ENCODE results near the gene HERC3.

HERC3 gene

DNA sequence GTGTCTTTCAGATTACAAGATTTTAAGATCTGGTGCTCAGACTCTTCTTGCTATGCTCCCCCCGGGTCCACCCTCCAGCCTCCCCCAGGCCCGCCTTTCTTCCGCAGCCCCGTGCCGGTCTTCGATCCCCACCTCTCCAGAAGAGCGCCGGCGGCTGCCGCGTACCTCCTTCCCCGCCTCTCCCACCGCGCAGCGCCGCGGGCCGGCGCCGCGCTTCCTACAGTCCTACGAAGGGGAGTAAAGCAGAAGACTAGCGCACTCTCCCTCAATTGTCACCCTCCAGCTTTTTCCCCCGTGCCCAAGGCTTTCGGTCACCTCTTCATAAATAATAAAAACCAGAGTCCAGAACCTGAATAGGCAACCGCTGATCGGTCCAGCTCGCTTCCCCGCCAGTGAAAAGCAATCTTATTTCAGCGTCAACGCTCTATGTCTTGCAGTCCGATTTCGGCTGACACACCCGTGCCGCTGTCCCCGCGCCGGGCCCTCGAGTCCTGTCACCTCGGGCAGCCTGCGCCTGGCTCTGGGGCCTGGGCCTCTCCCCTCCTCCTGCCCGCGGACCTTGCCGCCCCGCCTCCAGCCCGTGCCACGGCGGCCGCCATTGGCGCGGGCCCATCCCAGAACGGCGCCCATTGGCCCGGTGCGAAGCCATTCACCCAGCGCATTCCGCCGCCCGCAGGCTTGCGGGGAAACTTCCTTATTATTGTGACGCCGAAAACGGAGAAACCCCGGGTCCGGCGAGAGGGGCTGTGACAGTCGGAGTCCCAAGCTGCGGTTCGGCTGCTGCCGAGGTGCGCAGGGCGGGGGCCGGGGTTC is at the start of gene HERC3:
HERC3 (plus strand) TSS at position 694 of the 813 bp plus-strand sequence. CDS start 13,344 bp downstream, outside the sequence.
- DNase-seq (ENCODE audit: low read depth in 2 of 2): peak in 1 of 2 experiments; percentile 67

DNA sequence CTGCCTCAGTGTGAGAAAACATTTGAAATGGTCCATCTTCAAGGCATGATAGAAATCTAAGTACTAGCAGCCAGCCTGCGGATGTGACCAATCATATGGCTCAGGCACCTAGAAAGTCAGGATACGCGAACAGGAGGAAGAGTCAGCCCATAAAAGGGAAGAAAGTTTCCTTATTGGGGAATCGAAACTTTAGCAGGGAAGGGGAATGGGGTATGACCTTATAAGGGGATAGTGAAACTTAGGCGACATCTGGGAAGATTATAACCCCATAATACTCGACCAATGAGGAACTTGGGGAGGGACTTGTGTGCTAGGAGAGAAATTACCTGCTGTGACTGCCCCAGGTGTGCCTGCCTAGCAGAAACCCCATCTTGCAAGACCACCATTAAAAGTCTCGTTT is 42.5 kb upstream of the HERC3 start:
- DNase-seq (ENCODE audit: low read depth in 2 of 2): no peak

DNA sequence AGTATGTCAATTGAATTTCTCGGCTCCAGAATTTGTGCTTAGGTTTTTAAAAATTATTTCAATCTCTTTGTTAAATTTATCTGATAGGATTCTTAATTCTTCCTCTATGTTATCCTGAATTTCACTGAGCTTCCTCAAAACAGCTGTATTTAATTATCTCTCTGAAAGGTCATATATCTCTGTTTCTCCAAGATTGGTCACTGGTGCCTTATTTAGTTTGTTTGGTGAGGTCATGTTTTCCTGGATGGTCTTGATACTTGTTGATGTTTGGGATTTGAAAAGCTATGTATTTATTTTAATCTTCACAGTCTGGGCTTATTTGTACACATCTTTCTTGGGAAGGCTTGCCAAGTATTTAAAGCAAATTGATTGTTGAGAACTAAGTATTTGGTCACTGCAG is 24.7 kb upstream of the HERC3 start:
- DNase-seq (ENCODE audit: low read depth in 2 of 2): no peak

DNA sequence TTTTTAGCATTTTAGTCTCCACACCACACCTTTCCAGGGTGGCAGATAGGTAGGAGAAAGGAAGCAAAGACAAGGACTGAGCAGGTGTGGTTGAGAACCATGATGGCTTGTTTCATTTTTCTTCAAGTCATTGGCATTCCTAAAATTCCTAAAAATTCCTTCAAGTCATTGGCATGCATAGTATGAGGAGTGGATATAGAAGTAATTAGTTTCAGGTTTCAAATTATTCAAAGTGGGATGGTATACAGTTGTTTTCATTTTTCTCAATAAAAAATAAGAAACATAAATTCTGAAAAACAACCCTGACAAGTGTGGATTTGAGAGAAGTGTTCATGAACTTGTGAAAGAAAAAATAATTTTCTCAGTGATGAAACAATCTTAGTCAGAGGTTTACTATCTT is 22.3 kb upstream of the HERC3 start:
- no peak for DNase-seq (ENCODE audit: low read depth in 2 of 2)

DNA sequence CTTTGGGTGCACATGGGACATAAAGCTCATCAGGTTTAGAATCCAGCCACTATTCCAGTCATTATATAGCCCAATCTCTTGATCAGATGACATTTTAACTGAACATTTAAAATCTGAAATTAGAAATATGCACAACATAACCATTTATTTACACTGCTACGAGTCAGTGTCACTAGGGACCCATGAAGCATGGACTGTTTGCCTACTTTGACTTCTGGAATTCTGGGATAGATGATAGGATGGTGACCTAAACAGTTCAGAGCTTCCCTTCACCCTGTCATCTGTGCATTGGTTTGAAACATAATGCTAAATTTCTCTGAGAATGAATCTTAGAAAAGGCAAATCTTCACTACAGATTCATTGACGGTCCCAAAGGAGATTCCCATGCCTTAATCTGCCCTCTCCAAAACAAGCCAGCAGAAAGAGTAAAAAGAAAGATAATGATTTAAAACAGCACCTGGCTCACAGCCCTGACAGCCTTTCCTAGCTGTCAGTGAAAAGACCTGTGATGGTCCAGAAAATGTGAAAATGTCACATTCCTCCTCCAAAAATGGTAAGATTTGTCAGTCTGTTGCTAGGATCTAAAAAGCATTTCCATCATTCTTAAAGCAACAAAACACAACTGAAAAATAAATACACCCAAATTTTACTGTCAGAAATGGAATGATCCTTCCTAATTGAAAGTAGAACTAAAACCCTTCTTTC is 18.9 kb upstream of the HERC3 start:
- DNase-seq (ENCODE audit: low read depth in 2 of 2): no peak

DNA sequence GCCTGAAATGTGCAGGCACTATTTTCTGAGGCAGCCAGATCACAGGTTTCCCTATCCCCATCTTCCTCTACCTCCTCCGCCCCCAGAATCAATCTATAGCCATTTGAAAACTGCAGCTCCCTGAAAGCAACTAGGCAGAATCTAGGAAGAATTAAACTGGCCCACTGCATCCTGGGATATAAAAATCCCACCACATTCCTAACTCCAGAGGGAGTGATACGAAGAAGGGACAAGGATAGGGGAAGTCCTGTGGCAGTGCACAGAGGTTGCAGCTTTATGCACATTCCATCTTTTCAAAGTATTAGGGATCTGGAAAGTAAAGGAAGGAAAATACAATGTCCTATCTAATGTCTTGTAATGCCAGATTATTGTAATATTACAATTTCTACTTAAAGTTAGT is 18.3 kb upstream of the HERC3 start:
- DNase-seq (ENCODE audit: low read depth in 2 of 2): no peak

DNA sequence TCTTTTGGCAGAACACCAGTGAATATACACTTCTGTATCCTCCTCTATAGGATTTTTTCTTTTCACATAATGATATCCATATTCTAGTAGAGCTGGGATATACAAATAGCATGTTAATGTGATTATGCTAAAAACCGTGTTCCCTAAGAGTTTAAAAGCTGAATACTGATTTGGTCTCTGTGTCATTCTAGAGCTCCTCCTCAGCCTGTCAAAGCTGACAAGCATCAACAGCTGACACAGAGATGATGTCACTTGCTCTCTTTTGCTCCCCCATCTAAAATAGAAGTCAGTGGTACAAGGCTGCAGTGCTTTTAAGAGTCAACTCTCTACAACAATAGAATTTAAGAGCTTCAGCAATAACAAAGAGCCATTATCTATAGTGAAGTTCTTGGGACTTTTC is 17.1 kb upstream of the HERC3 start:
- no peak for DNase-seq (ENCODE audit: low read depth in 2 of 2)

DNA sequence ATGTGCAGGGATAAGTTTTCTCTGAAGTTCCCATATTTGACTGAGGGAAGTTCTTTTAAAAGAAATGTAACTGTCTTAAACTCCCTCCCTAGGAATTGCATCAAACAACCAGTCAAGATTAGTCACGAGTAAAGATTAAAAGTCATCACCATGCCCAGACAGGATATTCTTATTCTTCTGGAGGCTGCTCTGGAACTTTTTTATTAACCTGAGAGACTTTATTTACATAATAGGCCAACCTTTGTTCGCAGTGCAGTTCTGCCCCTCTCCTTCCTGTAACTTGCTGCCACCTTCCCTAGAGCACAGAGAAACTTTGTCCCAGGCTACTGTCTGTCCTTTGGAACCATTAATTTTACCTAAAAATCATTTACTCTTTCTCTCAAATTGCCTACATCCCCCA is 9.8 kb upstream of the HERC3 start:
- no peak for DNase-seq (ENCODE audit: low read depth in 2 of 2)

DNA sequence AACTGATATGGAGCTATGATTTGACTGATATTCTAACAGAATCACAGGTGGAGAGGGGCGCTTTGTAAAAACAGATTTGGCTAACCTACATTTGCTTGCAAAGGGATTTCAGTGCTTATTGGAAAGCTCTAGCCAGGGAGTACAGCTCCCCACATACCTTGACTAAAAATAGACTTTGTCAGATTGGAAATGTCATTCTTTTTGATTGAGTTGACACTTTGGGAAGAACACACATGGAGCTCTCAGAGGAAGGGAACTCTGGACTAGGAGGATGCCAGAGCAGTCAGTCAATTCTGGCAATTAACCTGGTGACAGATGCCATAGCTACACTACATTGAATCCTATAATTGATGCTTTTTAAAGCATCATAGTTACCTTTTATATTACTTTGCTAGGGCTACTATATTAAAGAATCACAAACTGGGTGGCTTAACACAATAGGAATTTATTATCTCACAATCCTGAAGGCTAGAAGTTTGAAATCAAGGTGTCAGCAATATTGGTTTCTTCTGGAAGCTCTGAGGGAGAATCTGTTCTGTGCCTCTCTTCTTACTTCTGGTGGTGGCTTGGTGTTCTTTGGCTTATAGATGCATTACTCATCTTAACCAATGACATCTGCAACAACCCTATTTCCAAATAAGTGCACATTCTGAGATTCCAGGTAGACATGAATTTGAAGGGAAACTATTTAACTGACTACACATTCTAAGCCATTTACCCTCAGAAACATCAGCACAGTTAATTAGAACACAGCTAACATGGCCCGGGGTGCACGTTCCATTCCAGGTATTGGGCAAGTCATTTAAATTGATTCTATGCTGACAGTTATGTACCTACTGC is 8.4 kb upstream of the HERC3 start:
- no peak for DNase-seq (ENCODE audit: low read depth in 2 of 2)

DNA sequence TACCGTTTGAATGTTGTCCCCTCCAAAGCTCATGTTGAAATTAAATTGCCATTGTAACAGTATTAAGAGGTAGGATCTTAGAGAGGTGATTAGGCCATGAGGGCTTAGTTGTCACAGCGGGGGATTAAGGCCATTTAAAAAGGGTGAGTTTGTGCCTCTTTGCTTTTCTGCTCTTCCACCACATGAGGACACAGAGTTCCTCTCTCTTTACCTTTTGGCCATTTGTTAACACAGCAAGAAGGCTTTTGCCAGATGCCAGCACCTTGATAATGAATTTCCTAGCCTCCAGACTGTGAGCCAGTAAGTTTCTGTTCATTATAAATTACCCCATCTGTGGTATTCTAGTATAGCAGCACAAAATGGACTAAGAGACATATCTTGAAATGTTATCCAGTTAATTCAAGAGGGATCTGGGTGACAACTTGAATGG is 7.8 kb upstream of the HERC3 start:
- no peak for DNase-seq (ENCODE audit: low read depth in 2 of 2)

DNA sequence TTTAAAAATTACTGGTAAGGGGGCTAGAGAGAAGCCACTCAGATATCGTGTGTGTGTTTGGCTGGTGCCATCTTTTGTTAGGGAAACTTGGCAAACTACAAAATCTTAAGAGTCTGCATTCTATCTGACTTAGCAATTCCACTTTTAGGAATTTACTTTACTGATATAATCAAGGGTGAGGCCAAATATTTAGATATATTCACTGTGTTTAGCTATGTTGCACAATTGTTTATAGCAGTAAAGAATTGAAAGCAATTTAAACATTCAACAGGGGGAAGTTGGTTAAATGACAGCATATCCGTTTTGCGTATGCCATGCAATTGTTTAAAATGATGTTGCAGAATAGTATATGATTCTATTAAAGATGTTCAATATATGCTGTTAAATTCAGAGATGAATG is 6.4 kb upstream of the HERC3 start:
- DNase-seq (ENCODE audit: low read depth in 2 of 2): no peak

DNA sequence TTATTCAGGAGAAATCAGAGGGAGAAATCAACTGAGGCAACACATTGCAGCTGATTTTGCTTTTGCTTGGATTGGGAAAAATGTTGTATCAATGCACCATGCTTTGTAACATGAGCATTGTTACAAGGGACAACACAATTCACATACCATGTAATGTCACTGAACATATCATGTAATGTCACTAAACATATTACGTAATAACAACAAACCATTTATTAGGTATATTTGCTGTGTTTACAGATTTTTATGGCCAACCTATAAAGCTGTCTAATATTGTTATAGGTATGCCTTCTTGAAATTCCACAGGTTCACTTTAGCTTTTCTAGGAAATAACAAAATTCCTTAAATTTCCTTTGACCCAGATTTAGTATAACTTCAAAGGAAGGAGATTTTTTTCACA is 5.0 kb upstream of the HERC3 start:
- DNase-seq (ENCODE audit: low read depth in 2 of 2): no peak

DNA sequence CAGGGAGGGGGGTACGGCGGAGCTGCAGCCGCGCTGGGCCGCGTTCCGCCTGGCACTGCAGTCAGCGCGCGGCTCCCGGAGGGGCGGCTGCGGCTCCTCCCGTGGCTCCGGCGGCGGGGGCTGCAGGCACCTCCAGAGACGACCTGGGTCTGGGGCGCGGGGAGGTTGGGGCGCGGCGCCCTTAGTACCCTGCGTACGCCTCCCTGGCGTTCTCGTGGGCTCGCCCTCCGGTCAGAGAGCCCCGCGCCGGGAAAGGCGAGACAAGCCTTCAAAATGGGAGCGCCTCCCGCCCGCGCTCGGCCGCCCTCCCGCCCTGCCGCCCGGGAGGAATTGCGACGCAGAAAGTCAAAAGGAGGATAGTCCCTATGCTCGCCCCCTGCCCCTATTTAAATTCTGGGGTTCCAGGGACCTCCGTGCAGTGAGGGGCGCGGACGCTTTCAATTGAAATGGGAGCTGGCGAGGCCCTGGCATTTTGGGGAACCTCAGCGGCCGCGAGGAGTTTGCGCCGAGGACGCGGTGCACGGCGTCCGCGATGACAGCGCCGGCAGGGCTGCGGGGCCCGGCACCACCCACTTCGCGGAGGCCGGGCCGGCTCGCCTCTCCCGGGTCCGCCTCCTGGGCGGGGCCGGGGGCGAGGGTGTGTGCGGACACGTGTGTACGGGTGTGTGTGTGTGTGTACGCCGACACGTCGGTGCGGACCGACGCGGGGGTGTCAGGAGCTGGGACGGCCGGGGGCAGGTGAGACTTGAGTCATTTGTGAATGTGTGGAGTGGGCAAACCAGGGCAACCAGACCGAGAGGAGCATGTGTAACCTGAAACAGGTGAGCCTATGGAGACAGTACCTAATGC is 544 bp downstream of the HERC3 start:
- DNase-seq (ENCODE audit: low read depth in 2 of 2): no peak

DNA sequence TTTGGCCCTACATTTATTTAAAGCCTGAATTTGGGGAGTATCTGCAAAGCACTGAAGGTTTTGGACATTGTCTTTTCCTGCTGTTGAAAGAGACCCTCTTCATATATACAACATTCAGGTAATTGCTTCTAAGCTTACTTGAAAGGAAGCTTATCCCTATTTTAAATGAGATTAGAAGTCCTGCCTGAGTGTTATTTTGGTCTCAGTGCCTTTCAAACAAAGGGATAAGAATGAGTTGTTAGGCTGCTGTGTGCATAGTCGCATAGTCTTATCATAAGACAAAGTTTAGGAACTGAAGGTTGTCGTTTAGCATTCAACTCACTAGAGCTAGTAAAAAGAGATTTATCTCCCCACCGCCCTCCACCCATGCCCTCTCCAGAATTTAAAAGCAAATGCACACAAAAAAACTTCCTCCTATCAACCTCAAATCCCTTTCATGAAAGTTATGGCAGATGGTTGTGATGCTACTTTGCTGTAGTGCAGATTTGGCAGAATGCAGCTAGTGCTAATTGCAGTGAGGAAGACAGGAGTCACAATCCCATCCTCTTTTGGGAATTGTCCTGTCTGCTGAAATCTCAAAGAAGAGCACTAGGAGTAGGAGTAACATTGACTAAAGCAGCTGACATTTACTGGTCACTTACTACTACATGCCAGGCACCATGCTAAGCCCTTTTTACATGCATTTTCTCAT is 5.8 kb downstream of the HERC3 start:
- DNase-seq (ENCODE audit: low read depth in 2 of 2): no peak

DNA sequence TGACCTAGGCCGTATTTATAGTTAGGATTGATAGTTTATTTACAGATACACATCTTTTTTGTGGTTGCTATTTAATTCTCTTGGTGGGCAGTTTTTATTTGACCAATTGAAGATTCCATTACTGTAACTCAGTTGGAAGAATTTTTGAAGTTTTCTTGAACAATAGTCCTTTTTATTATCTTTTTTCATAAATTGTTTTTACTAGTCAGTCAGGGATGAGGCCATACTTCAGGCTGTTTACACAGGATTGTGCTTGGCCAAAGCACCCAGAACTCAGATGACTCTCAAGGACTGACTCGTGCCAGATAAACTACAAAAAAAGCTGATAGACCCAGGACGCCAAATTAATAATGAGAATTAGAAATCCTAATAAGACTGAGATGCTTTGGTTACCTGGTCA is 7.0 kb downstream of the HERC3 start:
- DNase-seq (ENCODE audit: low read depth in 2 of 2): no peak

DNA sequence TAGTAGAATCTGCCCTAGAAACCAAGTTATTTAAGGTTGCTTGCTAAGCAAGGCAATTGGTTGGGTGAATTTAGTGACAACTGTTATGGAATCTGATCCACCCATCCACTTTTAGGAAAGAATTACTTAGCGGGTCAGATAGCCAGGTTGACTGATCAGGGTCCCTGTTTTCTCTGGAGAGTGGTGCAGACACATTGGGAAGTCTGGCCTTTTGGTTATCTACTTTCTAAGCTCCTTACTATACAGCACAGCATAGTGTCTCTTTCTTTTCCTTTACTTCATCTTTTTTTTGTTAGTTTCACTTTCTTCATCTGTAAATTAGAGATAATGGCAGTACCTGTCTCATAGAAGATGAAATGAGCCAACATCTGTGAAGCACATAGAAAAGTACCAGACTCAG is 7.4 kb downstream of the HERC3 start:
- DNase-seq (ENCODE audit: low read depth in 2 of 2): no peak

DNA sequence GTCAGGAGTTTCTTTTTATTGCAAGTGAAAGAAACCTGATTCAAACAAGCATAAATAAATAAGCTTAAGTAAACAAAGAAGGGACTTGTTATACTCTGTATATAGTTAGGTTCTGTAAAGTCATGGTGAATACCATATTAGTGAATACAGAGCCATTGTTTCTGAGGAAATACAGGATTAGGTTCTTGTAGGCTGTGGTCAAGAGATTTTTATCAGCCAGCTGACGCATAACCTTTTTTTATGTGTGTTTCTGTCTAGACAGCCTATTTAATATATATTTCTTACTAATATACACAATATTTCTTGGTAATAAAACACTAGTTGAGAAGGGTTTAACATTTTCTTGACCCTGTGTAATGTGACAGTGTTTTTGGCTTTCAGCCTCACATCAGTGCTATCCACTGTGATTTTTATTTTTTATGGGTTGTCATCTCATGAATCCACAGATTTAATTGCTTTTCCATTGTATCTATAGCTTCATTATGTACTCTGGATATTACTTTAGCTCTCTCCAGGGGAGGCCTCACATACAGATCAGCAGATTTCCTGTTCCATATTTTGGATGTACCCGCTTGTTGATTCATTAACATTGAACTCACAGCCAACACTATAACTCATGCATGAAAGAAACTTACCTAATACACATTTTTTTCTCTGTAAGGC is 8.0 kb downstream of the HERC3 start:
- DNase-seq (ENCODE audit: low read depth in 2 of 2): peak; percentile 33 to 43

DNA sequence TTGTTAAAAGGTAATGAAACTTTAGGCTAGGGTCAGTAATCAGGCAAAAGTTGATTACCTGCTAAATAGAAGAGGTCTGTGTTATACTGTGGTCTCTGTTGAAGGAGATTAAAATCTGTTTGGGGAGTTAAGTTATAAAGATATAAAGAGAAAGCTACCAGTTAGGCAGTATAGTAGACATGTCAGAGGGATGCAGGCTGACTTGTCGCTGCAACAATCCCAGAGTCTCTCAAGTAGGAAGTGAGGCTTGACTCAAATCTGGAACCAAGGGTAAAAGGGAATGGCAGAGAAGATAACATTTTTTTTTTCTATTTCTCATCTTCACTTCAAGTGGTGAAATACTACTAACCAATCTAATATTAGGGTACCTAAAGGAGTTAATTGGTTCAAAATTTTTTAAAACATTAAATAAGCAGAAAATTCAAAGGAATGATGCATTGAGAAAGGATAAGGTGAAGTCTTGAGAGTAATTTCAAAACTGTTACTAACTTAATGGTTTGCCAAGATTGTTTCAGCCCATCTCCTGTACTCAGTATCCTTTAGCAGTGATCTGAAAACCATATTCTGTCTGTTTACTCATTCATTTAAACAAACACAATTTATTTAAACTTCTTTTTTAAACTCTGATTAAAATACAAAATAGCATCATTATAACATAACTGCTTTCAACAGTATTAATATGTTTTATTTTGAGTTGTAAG is 12.8 kb downstream of the HERC3 start:
- no peak for DNase-seq (ENCODE audit: low read depth in 2 of 2)

DNA sequence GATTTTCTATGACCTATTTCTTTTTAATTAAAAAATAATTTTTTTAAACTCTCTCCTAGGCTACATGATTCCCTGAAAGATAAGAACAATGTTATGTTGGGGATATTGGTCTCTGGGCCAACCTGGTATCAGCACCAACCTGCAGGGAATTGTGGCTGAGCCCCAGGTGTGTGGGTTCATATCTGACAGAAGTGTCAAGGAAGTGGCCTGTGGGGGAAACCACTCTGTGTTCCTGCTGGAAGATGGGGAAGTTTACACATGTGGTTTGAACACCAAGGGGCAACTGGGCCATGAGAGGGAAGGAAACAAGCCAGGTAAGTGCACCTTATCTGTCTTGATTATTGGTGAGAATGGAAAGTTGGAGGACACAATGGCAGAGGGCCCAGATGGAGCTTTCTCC is 13.5 kb downstream of the HERC3 start:
- no peak for DNase-seq (ENCODE audit: low read depth in 2 of 2)

DNA sequence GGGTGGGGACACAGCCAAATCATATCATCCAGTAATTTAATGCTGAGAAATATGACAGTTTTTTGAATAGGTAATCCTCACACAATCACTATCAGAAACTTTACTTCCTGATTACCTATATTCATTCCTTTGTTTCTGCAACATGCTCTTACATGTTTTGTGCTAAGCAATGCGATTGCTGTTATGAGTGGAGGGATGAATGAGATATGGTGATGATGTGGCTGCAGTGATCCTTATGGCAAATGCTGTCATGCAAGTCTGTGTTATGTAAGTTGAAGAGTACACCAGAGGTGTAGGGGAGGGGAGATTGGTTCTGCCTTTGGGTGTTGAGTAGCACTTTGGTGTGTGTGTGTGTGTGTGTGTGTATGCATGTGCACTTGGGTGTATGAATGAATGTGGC is 14.6 kb downstream of the HERC3 start:
- DNase-seq (ENCODE audit: low read depth in 2 of 2): no peak
